Peyer's patch (tissue), 4 donors: Measurements from ENCODE around the gene HMCN1.

Source experiments
- POLR2A ChIP-seq, 2 donors: fragments of 450-650 bp; IDR thresholded peaks; one replicate each; pipeline ENCODE4 v1.5.1; 2017; ENCODE audit warnings: antibody characterized with exemption in 2 of 2, mild to moderate bottlenecking in 2 of 2, moderate library complexity in 2 of 2
- TF ChIP-seq, protein P1 (sequence below), 6 experiments: fragments of 450-650 bp in 4 of 6; fragments of 200-600 bp in 2 of 6; sonication (generic) in 1 of 6; IDR thresholded peaks; one replicate each; pipeline ENCODE4 v1.5.1; 2017 to 2019; ENCODE audit warnings: antibody characterized with exemption in 6 of 6, mild to moderate bottlenecking in 3 of 6, moderate library complexity in 1 of 6

DNA sequence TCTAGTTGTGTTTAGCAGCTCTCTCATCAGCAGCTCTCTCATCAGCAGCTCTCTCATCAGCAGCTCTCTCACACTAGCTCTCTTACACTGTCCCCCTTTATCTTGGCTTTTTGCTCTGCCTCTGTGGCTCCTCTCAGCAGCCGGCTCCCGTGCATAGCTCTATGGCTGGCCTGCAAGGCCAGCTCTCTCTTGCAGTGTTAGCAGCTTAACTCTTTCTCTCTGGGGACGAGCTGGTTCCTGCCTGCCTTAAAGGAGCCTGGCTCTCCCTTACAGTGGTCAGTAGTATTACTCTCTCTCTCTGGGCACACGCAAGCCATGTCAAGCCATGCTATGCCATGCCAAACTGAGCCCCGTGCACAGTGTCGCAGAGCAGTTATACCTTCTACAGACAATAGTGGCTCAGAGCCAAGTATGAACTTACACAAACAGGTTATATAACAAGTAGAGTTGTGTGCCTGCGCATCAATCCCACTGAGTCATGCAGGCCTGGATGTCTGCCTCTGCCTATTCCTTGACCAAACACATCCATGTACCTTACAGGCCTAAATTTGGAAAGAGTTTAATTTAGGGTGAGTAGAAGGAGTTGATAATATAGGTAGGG lies 345.0 kb downstream of the HMCN1 start:
- TF ChIP-seq POLR2A (IDR thresholded peaks at IDR 0.05): no peak
- TF ChIP-seq, protein P1, sequence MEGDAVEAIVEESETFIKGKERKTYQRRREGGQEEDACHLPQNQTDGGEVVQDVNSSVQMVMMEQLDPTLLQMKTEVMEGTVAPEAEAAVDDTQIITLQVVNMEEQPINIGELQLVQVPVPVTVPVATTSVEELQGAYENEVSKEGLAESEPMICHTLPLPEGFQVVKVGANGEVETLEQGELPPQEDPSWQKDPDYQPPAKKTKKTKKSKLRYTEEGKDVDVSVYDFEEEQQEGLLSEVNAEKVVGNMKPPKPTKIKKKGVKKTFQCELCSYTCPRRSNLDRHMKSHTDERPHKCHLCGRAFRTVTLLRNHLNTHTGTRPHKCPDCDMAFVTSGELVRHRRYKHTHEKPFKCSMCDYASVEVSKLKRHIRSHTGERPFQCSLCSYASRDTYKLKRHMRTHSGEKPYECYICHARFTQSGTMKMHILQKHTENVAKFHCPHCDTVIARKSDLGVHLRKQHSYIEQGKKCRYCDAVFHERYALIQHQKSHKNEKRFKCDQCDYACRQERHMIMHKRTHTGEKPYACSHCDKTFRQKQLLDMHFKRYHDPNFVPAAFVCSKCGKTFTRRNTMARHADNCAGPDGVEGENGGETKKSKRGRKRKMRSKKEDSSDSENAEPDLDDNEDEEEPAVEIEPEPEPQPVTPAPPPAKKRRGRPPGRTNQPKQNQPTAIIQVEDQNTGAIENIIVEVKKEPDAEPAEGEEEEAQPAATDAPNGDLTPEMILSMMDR (IDR thresholded peaks at IDR 0.05): no peak
